Nephron (organoid): ENCODE data around the gene ICA1.

ENCODE experiments used
- H3K27ac Mint-ChIP-seq, 3 experiments: 2 replicates each; pipeline ENCODE4 v1.8.0; 2020; ENCODE audit warnings: mixed read lengths in 3 of 3, mild to moderate bottlenecking in 2 of 3, moderate library complexity in 1 of 3
- H3K27me3 Mint-ChIP-seq: 2 replicates; pipeline ENCODE4 v1.8.0; 2021; ENCODE audit warnings: low read depth, mild to moderate bottlenecking, moderate library complexity, mixed read lengths
- H3K36me3 Mint-ChIP-seq: 2 replicates; pipeline ENCODE4 v1.8.0; 2020; ENCODE audit warnings: low read depth, mixed read lengths
- H3K4me1 Mint-ChIP-seq: 2 replicates; pipeline ENCODE4 v1.8.0; 2020; ENCODE audit warnings: mixed read lengths
- H3K4me3 Mint-ChIP-seq, 3 experiments: 2 replicates each; pipeline ENCODE4 v1.8.0; 2020; ENCODE audit warnings: mild to moderate bottlenecking in 3 of 3, mixed read lengths in 3 of 3, moderate library complexity in 2 of 3
- H3K9me3 Mint-ChIP-seq: 2 replicates; pipeline ENCODE4 v1.8.0; 2020; ENCODE audit warnings: mixed read lengths
- TF ChIP-seq, protein P1 (sequence below), 3 experiments: fragments of 200-600 bp; sonication (generic); IDR thresholded peaks; one replicate each; pipeline ENCODE4 v1.5.0; 2021; ENCODE audit warnings: antibody characterized with exemption in 3 of 3; ENCODE audit not compliant: unreplicated experiment in 3 of 3

ICA1 gene

DNA sequence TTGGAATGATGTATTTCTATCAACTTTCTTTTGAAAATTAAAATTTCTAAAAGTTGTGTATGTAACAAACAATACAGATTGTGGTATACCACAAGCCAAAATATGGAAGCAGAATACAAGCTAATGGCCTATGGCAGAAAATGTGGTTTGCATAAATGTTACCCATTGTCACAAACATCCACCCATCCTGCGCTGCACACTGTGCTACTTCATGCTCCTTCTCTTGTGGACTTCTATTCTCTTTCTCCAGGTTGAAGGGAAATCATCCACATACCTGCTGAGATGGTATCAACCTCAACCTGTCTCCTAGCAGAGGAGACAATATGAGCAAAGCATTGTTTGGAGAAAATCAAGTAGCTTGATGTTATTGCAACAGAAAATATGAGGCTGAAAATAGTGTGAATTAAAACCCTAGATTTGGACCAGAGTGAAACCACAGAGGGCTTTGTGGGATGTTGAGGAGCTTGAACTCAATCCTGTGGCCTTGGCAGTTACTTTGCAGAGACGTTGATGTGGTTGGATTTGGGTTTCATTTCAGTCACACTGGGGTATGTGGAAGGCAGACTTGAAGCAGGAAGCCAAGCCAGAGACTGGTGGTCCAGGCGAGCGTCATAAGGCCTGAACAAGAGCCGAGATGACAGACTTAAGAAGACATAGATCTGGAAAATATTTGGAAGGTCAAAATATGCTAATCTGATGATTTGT lies 63.8 kb downstream of the ICA1 start:
- H3K4me1 Mint-ChIP-seq: no peaks in the 10 kb centered on the region
- H3K4me3 Mint-ChIP-seq: no peak overlapping the region
- H3K36me3 Mint-ChIP-seq: no peaks in the 10 kb centered on the region
- no peak overlapping the region for H3K27ac Mint-ChIP-seq
- no peaks in the 10 kb centered on the region for H3K9me3 Mint-ChIP-seq
- peaks cover 3% of the 10 kb centered on the region for H3K27me3 Mint-ChIP-seq
- TF ChIP-seq, protein P1, sequence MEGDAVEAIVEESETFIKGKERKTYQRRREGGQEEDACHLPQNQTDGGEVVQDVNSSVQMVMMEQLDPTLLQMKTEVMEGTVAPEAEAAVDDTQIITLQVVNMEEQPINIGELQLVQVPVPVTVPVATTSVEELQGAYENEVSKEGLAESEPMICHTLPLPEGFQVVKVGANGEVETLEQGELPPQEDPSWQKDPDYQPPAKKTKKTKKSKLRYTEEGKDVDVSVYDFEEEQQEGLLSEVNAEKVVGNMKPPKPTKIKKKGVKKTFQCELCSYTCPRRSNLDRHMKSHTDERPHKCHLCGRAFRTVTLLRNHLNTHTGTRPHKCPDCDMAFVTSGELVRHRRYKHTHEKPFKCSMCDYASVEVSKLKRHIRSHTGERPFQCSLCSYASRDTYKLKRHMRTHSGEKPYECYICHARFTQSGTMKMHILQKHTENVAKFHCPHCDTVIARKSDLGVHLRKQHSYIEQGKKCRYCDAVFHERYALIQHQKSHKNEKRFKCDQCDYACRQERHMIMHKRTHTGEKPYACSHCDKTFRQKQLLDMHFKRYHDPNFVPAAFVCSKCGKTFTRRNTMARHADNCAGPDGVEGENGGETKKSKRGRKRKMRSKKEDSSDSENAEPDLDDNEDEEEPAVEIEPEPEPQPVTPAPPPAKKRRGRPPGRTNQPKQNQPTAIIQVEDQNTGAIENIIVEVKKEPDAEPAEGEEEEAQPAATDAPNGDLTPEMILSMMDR (IDR thresholded peaks at IDR 0.05; ENCODE audit: unreplicated experiment in 3 of 3): no peak

DNA sequence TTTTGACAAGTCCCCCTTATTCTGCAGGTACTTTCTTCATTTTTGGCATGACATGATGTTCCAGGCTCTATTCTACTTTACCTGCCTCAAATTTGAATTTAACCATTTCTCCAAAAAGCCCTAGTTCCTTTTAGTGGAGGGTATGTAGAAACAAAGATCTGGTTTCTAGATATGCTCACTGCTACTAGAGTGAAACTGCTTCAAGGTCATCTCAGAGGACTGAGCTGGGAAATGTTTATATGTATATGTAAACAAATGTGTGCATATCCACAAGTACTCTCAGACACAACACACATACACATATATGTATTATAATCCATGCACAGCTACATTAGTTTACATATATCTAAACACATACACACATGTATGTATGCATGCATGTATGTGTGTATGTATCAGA lies 69.1 kb downstream of the ICA1 start:
- H3K27ac Mint-ChIP-seq: no peak overlapping the region

DNA sequence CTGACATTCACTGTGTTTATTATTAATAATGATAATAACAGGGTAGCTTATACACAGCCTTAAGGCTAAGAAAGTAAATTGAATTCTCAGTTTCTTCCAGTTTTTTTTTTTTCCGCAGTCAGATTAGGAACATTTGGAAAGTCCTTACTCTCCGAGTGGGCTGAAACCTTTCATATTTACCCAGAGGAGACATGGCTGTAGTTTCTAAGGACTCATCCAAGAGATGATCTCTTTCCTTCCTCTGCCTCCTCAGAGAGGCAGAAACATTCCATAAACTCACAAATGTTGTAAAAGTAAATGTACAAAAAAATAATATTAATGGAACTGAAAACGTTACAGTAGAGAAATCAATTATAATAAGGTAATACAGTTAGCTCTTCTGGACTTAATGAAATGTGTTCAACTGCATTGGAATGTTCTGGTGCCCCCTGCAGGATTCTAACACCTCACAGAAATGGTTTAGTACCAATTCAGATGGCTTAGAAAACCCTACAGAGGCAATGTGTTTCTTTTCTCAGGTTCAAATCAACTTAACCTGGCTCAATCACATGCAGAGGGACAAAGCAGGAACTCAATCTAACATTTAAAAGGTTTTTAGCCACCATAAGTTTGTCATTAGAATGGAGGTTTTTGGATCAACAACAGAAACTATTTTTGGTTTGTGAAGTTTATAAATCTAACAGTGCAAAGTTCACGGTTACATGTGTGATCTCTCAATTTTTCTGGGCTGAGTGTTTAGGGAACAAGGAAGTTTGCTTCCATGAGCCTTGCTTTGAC lies 71.7 kb downstream of the ICA1 start:
- no peaks in the 10 kb centered on the region for H3K27me3 Mint-ChIP-seq
- peaks cover 25% of the 10 kb centered on the region for H3K4me1 Mint-ChIP-seq
- TF ChIP-seq, protein P1 (IDR thresholded peaks at IDR 0.05; ENCODE audit: unreplicated experiment in 3 of 3): peak; percentile 59 to 73 (median 70)
- no peaks in the 10 kb centered on the region for H3K9me3 Mint-ChIP-seq
- no peaks in the 10 kb centered on the region for H3K36me3 Mint-ChIP-seq
- peak overlapping the region; percentile 12 to 42 (median 24) for H3K27ac Mint-ChIP-seq
- no peak overlapping the region for H3K4me3 Mint-ChIP-seq

More for the DNA sequence above, 69.1 kb downstream of the ICA1 start:
- TF ChIP-seq, protein P1 (IDR thresholded peaks at IDR 0.05; ENCODE audit: unreplicated experiment in 3 of 3): no peak
- no peaks in the 10 kb centered on the region for H3K36me3 Mint-ChIP-seq
- no peak overlapping the region for H3K4me3 Mint-ChIP-seq
- H3K9me3 Mint-ChIP-seq: no peaks in the 10 kb centered on the region
- peaks cover 25% of the 10 kb centered on the region for H3K4me1 Mint-ChIP-seq
- H3K27me3 Mint-ChIP-seq: no peaks in the 10 kb centered on the region

DNA sequence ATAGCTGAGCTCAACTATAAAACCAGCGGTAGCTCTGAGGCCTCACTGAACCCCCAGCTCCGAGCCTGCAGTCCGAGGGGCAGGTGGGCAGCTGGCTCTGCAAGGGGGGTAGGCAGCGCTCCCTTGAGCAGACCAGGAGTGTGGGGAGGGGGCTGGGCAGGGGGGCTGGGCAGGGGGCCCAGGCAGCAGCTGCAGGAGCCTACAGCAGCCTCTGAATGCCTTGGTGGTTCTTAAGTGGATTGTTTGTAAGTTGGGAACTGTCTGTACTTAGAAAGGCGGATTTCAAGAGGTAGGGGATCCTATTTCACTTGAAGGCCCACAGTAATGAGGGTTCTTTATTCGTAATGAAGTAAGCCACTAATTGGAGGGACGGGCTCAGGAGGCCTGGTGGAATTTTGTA lies 72.3 kb downstream of the ICA1 start:
- H3K36me3 Mint-ChIP-seq: no peaks in the 10 kb centered on the region
- TF ChIP-seq, protein P1 (IDR thresholded peaks at IDR 0.05; ENCODE audit: unreplicated experiment in 3 of 3): no peak
- peaks cover 25% of the 10 kb centered on the region for H3K4me1 Mint-ChIP-seq
- no peaks in the 10 kb centered on the region for H3K27me3 Mint-ChIP-seq
- H3K9me3 Mint-ChIP-seq: no peaks in the 10 kb centered on the region
- H3K27ac Mint-ChIP-seq: peak overlapping the region in 2 of 3 experiments; percentile 24 to 42
- no peak overlapping the region for H3K4me3 Mint-ChIP-seq

DNA sequence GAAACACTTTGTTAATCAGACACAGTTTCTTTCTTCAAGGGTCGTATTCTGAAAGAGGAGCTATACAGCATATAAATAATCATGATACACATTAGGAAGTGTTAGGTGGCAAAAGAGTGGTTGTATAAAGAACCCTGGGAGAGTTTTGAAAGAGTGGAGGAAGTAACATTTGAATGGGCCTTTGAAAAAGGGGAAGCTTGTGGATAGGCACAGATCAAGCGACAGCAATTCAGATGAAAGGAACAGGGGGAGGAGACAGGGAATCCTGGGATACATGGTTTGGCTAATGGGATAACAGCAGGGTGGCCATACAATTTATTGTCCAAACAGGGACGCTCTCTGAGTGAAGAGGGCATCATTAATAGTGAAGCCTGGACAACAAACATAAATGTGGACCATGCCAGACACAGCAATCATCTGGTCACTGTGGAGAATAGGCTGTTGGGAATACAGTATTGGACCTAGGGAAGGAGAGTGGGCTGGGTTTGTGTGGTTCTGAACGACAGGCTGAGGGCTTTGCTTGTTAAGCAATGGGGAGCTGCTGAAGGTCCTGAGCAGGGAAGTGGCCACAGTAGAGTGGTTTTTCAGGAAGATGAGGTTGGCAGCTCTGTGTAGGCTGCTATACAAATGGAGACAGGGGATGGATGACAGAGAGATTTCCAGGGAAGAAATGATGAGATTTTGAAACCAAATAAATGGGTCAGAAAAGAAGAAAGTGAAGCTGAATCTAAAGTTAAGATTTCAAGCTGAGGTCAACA lies 75.9 kb downstream of the ICA1 start:
- H3K27me3 Mint-ChIP-seq: no peaks in the 10 kb centered on the region
- no peaks in the 10 kb centered on the region for H3K9me3 Mint-ChIP-seq
- H3K36me3 Mint-ChIP-seq: no peaks in the 10 kb centered on the region
- no peak overlapping the region for H3K27ac Mint-ChIP-seq
- TF ChIP-seq, protein P1 (IDR thresholded peaks at IDR 0.05; ENCODE audit: unreplicated experiment in 3 of 3): no peak
- no peak overlapping the region for H3K4me3 Mint-ChIP-seq
- peaks cover 25% of the 10 kb centered on the region for H3K4me1 Mint-ChIP-seq
